CD4-positive, alpha-beta T cell treated with Interleukin-12 subunit alpha and Interleukin-12 subunit beta, for 1 hour (primary cell): Measurements from ENCODE around the gene AMIGO3.
"Not testable (repeated sequence)": the region's sequence is repeated elsewhere in the genome, so short reads cannot be mapped to it uniquely, and the experiment has no call there.

Source experiments
- DNase-seq: peaks from one replicate; pipeline ENCODE4 v3.0.0-alpha.2; 2020

The AMIGO3 gene

DNA sequence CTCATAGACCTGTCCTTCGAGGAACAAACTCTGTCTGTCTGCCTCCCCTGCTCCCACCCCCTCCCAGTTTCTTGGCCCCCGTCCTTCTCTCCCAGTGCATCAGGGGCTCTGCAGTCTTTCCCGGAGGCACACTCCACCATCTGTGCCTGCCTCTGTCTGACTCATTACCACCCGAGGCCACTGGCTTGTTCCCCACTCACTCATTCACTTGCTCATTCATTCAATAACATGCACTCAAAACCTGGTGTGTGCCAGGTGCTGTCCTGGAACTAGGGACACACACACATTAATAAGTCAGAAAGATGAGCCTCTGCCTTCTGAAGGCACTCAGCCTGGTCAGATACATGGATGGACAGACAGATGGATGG is 12.4 kb downstream of the AMIGO3 start:
- DNase-seq = no peak

DNA sequence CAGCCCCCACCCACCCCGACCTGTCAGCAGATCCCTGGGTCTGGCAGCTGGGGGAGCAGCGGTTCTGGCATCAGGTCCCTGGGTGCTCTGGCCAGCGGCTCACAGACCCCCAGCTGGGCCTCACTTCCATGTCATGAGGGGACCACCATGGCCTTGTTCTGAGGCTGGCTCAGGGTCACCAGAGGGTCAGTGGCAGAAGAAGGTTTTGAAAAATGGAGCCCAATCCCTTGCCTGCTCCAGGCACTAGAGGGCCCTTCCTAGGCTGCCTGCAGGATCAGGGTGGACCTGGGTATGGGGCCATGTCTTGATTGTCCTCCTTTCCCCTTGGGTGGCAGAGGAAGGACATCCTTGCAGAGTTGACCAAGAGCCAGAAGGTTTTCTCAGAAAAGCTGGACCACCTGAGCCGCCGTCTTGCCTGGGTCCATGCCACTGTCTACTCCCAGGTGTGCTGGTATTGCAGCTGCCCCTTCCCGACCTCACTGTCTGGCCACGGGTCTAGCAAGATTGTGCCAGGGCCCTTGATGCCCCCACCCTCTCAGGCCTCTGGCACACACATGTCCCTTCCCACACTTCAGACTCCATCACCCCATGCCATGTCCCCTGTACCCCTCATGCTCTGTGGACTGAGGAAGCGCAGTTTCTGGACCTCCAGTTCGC is 12.9 kb downstream of the AMIGO3 start:
- DNase-seq = no peak

DNA sequence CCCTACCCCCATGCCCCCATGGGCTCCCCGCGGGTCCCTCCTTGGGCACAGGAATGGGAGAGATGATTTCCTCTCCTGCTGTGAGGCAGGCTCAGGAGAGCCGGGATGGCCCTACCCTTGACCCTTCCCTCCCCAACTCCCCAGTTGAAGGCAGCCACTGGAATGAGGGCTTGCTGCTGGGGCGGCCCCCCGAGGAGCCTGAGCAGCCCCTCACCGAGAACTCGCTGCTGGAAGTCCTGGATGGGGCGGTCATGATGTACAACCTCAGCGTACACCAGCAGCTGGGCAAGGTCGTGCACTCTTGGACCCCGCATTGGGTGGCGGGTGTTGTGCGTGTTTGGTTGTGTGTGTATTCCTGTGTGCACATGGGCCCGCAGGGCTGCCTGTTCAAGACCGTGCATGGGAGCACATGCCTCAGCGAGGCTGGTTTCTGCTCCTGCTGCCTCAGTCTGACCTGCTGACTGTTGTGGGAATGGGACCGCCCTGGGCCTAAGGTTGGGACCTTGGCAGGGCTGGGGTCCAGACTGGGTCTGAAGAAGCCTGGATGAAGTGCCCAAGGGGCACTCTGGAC is 14.0 kb downstream of the AMIGO3 start:
- DNase-seq = no peak

DNA sequence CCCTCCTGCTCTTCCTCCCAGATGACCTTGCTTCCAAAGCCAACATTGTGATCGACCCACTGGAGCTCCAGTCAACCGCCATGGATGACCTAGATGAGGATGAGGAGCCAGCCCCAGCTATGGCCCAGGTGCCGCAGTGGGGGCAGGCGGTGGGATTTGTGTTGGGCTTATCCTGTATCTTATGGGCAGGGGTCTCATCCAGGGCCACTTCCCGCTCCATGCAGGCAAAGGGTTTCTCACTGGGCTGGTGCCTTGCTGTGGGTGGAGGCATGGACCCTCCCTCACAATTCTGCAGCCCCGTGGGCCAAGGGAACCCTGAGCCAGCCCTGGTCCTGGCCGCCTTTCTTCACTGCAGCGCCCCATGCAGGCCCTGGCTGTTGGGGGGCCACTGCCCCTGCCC is 14.9 kb downstream of the AMIGO3 start:
- DNase-seq = no peak

DNA sequence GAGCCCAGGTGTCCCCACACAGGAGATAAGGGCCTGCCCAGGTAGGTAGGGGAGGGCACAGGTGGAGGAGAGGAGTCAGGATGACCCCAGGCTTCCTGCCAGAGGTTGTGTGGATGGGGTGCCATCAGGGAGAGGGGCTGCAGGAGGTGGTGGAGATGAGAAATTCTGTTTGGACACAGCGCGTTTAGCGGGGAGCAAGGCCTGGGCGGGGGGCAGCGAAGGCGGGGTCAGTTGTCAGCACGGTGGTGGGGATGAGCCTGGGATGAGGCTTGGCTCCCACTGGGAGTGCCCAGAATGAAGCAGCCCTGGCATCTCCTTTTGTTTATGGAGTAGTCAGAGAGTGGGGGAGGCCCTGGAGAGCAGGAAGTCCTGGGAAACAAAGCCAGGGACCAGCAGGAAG is 15.5 kb downstream of the AMIGO3 start:
- DNase-seq = no peak

DNA sequence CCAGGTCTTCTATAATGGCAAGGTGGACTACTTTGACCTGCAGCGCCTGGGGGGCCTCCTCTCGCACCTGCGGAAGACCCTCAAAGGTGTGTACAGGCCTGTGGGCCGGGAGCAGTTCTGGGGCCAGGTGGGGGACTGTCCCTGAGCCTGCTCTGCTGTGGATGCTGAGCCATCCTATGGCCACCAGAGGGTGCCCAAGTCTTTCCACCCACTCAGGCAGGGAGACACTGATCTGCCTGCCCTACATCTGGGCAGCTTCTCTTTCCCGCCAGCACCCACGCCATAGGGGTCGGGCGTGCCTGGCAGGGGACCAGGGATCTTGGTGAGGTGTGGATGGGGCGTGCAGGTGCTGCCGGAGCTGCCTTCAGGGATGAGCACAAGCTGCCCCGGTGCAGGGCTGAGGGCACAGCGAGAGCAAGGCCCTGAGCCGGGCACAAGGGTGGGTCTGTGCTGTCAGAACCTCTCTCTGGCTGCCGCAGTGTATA is 16.0 kb downstream of the AMIGO3 start:
- peak; percentile 77 for DNase-seq

DNA sequence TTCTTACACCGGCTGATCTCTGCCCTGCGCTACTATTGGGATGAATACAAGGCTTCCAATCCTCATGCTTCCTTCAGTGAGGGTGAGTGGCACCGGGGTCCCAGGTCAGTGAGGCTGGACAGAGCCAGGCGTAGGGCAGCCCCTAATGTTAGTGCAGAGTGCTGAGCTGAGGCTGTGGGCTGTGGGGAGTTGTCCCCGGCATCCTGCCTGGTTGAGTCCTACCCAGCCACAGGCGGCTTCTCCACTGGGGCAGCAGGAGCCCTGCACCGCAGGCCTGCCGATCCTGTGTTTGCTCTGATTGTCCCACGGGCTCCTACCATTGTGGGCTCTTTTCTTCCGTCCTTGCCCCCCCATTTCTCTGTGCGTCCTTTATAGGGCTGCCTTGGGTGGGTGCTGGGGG is 16.8 kb downstream of the AMIGO3 start:
- DNase-seq = no peak

DNA sequence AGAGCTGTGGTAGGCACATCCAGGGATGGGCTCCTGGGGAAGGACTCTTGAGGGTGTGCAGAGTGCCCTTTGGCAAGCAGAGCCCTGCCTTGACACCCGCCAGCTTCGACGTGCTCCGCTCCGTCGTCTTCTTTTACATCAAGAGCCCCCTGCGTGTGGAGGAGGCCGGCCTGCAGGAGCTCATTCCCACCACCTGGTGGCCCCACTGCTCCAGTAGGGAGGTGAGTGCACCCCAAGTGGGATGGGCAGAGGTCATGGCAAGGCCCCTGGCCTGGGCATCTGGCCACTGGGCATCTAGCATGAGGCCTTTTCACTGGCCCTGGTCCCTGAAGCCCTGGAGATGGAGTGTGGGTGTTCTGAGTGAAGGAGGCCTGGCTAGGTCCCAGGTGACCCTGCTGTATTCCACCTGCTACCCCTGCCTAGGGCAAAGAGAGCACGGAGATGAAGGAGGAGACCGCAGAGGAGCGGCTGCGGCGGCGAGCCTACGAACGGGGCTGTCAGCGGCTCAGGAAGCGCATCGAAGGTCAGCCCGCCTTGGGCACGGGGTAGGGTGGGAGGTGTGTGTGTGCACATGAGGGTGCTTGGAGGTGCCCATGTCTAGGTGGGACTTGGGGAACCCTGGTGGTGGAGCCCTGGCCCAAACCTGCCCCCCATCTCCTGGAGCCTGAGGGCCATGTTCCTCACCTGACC is 18.0 kb downstream of the AMIGO3 start:
- no peak for DNase-seq

DNA sequence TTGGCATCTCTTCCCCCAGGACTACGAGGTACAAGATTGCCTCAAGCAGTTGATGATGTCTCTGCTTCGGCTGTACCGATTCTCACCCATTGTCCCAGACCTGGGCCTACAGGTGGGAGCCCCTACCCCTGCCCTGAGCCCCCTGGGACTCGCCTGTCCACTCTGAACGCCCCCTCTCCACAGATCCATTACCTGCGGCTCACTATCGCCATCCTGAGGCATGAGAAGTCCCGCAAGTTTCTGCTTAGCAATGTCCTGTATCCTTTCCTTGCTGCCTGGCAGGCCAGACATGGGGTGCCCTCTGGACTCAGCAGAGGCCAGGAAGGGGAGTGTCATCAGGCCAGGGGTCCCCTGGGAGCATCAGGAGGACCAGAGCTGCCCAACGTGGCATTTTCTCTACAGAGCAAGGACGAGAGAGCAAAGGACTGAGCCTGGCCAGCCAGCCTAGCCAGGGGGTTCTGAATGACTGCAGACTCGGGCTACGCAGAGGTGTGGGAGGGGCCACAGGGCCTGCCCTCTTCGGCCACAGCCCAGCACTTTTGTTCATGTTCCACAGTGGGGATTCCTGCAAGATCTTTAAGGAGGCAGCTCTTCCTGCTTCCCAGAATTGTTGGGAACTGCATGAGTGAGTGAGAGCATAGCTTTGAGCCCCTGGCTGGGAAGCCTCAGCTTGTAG is 18.9 kb downstream of the AMIGO3 start:
- no peak for DNase-seq

DNA sequence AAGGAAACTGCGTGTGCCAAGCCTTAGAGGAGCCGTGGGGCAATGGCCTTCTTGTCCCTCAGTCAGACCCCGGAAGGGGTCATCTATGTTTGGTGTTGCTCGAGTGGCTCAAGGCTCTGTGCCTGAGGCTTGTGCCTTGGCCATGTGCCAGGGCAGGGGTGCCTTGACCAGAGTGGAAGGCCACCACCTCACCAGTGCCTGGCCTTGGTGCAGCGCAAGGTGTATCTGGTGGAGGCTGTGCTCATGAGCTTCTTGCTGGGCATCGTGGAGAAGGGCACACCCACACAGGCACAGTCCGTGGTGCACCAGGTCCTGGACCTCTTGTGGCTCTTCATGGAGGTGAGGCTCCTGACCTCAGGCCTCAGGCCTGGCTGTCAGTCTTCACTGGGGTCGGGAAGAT is 19.5 kb downstream of the AMIGO3 start:
- DNase-seq = no peak

DNA sequence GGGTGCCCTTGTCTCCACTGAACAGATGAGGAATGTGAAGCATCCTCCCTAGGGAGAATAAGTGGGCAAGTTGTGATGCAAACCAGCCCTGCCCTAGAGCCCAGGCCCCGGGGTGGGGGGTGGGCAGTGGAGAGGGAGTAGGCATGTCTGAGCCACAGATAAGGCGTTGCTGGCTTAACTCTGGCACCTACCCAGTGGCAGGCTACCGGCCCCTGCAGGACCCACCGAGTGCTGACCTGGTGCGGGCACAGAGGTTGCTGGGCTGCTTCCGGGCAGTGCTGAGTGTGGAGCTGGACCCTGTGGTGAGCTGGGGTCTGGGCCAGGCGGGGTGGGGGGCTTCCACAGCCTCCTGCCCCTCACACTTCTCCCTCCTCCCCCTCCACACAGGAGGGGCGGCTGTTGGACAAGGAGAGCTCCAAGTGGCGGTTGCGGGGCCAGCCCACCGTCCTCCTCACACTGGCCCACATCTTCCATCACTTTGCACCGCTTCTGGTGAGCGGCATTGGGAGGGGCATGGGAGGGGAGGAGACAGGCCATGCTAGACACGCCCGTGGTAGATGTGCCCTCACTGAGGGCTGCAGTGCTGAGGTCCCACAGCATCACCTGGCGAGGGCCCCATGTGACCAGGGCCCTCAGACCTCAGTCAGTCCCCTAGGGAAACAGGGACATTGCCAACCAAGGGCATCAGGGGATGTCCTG is 20.1 kb downstream of the AMIGO3 start:
- no peak for DNase-seq

DNA sequence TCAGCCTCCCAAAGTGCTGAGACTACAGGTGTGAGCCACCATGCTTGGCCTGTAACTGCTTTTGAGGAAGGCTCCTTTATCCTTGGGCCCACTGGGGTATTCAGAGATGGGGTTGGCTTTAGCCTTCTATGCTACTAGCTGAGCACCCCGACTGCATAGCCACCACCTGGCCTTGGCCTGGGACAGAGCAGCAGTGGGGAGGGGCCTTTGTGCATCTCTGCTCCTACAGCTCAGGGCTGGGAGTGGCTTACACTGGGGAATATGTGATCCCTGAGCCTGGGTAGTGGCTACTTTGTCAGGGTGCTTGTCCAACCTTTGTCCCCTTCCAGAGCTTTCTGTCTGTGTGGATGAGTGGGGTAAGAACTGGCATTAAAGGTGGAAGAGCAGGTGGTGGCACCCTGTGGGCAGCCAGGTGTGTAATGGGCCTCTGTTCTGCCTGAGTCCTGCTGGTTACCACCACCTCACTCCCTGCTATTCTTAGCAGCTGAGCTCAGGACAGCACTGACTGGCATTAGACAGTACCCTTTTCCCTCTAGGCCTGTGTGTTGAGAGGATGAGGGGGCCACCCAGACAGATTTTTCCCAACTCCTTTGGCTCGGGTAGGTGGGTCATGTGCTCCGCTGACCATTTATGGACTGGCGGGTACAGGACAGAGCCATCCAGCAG is 24.0 kb downstream of the AMIGO3 start:
- not testable (repeated sequence) for DNase-seq

DNA sequence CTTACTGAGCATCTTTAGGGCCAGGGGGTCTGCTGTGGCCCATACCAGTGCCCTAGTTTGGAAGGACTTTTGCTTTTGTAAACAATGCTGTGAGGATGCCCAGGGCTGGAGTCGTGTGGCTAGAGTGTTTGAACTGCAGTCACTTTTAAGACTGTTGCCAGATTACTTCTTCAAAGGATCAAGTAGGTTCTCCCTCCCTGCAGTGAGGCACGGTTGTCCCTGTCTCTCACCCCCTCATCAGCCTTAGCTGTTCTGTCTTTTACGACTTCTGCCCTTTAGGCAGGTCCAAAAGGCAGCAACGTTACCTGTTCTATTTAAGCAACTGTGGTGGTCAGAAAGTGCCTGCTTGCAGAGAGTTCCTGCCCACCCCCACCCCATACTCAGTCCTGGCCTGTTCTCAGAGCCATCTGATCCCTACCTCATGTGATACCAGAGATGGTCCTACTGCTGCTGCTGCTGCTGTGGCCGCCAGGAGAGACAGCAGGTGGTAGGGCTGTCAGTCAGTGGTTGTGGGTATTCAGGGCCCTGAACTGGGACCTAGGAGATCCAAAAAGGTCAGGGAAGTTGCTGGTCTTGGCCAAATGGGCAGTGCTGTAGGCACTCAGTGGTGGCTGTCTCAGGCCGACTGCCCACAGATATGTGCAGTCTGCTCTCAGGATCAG is 24.9 kb downstream of the AMIGO3 start:
- DNase-seq = not testable (repeated sequence)

DNA sequence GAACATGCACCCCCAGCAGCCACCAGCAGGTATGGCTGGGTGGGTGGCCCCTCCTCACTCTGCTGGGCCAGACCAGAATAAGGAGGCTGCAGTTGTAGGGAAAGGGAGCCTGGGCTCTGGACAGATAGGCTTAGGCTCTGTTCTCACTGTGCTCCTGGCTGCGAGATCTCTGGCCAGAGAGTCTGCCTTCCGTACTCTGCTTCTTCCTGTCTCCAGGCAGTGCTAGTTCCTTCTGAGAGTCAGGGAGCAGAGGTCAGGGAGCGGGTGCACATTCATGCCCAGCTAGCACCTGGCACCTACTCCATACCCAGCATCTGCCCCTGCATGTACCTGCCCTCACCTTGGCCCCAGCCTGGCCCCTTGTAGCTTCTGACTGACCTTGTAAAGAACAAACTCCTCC is 28.0 kb downstream of the AMIGO3 start:
- DNase-seq = not testable (repeated sequence)

DNA sequence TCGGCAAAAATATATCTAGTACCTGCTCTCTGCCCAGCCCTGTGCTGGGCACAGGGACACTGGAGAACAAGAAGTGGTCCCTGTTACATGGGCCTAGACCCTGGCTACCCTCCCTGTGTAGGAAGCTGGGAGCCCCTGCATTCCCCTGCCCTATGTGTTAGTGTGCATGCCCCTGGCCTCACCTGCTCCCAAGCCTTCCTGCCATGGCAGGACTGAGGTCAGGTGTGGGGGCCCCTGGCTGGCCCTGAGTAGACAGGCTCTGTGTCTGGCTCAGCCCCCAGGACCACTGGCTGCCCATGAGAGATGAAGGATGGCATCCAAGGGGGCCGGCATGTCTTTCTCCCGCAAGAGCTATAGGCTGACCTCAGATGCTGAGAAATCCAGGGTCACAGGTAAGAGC is 28.6 kb downstream of the AMIGO3 start:
- not testable (repeated sequence) for DNase-seq

DNA sequence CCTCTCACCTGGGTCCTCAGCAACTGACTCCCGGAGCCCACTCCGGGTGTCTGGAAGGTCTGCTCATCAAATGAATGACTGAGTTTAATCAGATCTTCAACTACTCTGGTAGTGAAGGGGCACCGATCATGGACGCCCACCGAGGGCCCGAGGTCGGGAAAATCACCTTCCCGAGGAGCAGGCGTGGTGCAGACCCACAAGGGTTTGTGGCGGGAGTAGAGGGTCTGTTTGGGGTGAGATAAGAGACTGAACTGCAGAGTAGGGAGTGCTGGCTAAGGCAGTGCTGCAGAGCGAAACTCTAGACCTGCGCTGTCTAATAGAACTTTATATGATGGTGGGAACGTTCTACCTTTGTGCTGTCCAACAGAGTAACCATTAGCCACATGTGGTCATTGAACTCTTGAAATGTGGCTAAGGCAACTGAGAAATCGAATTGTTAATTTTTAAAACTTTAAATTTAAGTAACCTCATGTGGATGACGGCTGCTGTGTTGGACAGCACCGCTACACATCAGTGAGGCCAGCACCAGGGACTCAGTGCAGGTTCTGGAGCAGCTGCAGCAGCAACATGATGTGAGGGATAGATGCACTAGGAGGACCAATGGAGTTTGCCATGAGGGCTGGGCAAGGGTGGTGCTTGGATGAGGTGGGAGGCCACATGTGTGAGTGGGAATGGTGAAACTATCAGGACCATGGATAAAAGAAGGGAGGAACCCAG is 29.4 kb downstream of the AMIGO3 start:
- not testable (repeated sequence) for DNase-seq

DNA sequence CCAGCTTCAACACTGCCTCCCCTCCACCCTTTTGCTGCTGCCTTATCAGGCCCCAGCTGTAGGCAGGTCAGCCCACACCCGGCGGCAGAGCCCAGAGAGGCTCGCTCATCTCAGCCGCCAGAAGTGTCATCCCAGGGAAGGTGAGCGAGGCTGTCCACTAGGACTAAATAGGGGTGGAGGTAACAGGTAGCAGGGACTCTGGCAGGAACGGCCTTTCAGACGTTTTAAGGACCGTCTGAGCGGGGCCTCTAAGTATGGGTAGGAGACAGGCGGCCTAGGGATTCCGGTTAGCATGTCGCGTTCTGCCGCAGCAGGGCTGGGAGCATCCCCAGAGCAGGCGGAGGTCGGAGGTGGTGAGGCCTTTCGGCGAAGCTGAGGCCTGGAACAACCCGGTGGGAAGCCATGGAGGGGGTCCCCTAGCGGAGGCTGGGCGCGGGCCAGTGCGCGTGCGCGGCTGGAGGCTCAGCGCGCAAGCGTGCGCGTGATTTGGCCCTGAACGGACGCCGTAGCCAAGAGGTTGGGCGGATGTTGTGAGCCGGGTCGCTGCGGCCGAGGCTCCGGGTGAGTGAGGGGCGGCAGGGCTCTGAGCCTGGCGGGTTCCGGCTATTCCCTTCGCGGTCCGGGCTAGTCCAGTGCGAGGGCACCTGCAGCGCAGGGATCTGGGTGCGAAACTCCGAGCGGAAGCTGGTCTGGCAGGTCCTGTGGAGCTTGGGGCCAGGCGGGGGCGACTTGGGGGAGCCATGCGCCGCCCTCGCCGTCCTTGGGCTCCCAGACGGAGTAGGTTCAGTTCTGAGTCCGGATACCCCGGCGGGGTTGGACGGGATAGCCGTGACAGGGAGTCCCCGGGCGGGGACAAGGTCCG is 30.2 kb downstream of the AMIGO3 start, which contains the start of the genes MST1 and RNF123:
Gene MST1, minus strand, starts transcription at position 429 of the 862 bp plus-strand sequence. CDS start 783 bp downstream, outside the sequence.
Gene RNF123, plus strand, starts transcription at position 512 of the 862 bp plus-strand sequence. CDS start 1,609 bp downstream, outside the sequence.
- DNase-seq = peak; percentile 93

DNA sequence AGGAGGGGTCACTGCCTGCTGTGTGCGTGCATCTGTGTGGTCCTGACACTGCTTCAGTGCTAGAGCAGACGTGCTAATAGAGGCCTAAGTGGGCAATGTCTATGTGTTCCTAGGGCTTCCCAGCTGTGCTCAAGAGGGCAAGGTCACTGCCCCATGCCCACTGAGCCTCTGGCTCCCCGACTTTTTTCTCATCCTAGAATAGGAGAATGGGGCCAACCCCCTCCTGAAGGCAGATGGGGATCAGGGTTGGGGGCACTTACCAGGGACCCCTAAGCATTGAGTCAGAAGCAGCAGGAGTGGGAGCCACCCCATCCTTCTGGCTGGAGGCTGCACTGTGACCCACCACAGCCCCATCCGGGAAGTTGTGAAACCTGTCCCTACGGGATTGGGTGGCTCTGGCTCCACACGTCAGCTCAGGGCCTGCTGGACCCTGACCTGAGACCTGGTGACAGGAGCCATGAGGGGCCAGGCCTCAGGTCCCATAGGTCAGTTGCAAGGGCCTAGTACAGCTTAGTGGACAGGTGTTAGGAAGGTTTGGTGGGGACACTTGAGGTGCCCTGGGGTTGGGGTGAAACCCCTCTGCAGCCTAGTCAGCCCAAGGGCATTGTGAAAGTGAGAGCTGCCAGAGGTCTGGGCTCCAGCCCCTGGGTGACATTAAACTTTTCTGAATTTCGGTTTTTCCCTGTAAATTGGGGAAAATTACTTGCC is 31.0 kb downstream of the AMIGO3 start:
- not testable (repeated sequence) for DNase-seq

DNA sequence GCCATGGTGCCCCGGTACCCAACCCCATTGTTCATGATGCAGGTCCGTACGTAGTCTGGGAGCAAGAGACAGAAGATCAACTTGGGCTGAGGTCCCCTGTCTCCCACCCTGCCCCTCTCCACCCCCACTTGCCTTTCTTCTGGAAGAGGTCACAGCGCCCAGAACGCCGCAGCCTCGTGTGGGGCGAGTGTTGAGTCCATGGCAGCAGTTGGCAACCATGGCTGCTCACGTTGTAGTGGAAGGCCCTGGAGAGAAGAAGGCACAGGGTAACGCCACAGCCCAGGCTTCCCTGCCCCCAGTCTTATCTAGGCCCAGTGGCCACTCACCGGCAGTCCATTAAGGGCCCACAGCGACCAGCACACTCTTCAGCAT is 32.1 kb downstream of the AMIGO3 start:
- DNase-seq = not testable (repeated sequence)
